ENCODE measurements around the gene SSMEM1.
"Not testable (repeated sequence)": the region's sequence is repeated elsewhere in the genome, so short reads cannot be mapped to it uniquely, and the experiment has no call there.

The SSMEM1 gene

DNA sequence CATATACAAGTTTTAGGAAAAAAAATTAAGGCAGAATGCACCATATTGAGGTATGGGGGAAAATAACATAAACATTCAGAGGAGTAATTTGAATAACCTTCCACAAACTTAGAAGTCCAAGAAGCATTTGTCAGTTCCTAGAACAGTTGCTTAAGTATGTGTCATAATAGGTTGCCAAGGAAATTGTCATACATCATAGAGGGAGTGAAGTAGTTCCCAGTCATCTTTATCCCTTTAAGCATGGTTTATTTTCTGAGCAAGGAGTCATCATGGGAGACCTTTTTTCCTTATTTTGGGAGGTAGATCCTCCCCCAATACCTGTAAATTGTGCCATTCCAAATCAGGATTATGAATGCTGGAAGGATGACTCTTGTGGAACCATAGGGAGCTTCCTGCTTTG lies at the start of gene SSMEM1:
TSS of gene SSMEM1 (plus strand) at position 219 of the 400 bp plus-strand sequence. CDS start at position 270, 51 bp downstream.
- no peak for DNase-seq

- no peak for DNase-seq
These were observed 47.6 kb upstream of the SSMEM1 start for GRCh38 chr7:130160023-130160422.

DNA sequence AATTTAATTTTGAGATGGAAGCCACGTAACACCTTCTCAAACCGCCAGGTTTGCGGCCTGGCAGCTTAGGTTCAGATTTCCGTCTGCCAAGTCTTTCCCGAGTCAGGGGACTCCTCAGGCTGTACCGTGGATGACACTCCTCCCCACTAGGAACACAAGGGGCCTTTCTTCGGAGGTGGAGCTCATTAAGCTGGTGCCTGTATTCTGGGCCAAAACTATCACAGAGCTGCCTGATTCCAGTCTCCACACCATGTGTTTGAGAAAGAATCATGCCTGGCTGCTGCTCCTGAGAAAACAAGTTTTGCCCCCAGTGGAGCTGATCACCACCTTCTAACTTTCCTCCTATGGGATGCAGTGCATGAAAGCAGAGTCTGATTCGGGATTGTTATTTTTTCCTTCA lies 47.2 kb upstream of the SSMEM1 start:
- DNase-seq = no peak

DNA sequence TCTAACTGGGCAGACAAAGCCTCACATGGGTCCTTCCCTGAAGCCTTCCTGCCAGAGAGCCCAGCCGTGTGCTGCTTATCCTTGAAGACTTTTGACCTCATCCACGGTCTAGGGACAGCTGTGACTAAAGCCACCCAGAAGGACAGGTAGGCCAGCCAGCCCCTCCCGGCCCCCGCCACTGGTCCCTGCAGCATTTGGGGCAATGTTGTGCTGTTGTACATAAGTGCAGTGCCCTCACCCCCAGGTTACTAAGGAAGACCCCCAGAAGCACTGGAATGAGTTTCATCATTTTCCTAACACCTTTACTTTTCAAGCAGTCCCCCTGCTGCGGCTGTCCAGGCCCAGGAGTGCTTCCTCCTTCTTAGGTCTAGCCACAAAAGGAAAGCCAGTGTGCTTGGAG lies 45.5 kb upstream of the SSMEM1 start:
- DNase-seq = no peak

- no peak for DNase-seq
These were observed 33.3 kb upstream of the SSMEM1 start for GRCh38 chr7:130174237-130174959.

GRCh38 chr7:130178251-130178650 lies 29.4 kb upstream of the SSMEM1 start:
- no peak for DNase-seq

DNA sequence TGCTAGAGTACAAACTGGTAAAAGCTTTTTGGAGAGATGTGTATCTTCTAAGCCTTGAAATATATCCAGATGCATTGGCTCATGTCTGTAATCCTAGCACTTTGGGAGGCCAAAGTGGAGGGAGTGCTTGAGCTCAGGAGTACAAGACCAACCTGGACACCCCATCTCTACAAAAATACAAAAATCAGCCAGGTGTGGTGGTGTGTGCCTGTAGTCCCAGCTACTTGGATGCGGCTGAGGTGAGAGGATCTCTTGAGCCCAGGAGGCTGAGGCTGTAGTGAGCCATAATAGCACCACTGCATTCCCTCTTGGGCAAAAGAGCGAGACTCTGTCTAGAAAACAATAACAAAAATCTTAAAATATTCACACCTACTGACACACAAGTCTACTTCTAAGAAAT lies 28.0 kb upstream of the SSMEM1 start:
- DNase-seq = no peak

DNA sequence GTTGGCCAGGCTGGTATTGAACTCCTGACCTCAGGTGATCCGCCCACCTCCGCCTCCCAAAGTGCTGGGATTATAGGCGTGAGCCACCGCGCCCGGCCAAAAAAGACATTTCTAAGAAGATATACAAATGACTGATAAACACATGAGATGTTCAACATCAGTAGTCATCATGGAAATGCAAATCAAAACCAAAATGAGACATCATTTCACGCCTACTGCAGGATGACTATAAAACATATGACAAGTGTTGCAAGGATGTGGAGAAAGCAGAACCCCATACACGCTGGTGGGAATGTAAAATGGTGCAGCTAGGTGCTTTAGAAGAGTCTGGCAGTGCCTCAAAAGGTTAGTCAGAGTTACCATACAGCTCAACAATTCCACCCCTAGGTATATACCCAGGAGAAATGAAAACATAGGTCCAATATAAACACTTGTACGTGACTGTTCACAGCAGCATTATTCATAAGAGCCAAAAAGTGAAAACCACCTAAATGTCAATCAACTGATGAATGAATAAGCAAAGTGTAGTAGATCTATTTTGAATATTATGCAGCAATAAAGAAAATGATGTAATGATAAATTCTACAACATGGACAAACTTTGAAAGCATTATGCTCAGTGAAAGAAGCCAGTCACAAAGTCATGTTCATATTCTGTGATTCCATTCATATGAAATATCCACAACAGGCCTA lies 26.9 kb upstream of the SSMEM1 start:
- DNase-seq = no peak

DNA sequence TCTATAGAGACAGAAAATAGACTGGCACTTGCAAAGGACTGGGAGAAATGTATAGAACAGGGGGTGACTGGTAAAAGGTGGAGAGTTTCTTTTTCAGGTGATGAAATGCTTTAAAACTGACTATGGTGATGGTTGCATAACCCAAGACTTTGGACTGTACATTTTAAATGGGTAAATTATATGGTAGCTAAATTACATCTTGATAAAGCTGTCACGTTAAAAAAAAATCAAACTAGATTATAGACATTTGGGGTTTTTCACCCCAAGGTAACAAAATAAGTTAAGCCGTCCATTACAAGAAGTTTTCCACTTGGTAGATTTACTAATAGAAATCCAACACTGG lies 26.4 kb upstream of the SSMEM1 start:
- no peak for DNase-seq

- DNase-seq = no peak
These were observed 24.7 kb upstream of the SSMEM1 start for GRCh38 chr7:130182990-130183389.

DNA sequence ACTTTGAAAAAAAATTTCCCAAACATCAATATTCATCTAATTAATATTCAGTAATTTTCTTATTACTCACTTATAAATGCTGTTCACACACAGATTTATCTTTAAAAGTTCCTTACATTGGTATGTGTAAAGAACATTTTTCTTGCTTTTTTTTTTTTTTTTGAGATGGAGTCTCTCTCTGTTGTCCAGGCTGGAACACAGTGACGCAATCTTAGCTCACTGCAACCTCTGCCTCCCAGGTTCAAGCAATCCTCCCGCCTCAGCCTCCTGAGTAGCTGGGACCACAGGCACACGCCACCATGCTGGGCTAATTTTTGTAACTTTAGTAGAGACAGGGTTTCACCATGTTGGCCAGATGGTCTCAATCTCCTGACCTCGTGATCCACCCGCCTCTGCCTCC lies 23.3 kb upstream of the SSMEM1 start:
- not testable (repeated sequence) for DNase-seq

DNA sequence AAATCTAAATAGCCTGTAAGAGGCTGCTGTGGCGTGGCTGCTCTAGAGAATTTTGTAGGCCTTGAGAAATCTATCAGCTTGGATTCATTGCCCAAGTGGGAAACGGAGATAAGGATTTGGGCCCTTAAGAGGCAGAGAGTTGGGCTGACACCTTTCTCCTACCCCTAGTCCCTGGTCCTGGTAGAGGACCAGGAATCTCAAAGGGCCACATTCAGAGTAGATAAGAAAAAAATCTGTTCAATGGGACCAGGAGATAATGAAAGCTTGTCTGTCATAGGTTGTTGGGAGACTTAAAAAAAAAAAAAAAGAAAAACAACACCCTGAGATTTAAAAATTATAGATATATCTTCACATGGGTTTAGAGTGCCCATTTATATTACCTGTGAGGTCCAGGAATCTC lies 20.3 kb upstream of the SSMEM1 start:
- DNase-seq = no peak

GRCh38 chr7:130189343-130189742 lies 18.3 kb upstream of the SSMEM1 start:
- DNase-seq = no peak

DNA sequence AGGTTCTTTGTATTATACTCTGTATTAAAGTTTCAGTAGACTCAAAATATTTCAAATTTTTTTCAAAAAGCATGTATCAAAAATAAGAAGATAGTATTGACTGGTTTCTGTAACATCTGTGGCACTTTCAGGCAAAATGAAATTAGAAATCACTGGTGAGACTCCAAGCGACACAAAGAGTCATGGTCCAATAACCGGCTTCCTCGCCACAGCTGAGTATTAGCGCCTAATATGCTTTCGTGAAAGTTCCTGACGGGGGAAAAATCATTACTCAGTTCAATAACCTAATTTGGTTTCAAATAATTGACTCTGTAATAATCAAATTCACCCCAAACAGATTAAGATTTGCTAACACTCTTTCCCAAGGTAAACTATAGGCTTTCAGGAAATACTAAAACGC lies 15.9 kb upstream of the SSMEM1 start:
- DNase-seq = no peak

DNA sequence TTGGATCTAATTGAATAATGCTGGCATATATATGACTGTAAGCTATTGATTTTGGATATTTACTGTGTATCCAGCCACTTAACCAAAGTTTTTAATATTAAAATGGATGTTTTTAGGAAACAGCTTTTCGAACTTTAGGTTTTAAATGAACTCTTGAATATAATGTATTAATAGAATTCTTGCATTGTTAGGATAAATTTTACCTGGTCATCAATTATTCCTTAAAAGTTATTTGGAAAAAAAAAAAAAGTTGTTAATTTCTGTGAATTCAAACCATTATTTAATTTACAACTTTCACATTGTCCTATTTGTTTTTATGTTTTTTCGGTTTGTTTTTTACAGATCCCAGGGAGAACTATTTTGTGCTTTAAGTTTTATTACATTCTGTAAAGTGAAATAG lies 12.3 kb upstream of the SSMEM1 start:
- DNase-seq = no peak

DNA sequence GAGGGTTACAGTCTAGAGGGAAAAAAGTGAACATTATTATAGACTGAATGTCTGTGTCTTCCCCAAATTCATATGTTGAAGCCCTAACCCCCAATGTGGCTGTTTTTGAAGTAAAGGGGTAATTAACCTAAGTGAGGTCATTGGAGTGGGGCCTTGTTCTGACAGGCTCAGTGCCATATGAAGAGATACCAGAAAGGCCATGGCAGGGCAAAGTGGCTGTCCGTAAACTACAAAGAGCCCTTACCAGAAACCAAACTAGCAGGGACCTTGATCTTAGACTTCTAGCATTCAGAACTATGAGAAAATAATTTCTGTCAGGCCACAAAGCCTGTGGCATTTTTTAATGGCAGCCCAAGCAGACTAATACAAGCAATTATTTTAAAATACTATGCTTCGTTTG lies 11.2 kb upstream of the SSMEM1 start:
- DNase-seq = no peak

DNA sequence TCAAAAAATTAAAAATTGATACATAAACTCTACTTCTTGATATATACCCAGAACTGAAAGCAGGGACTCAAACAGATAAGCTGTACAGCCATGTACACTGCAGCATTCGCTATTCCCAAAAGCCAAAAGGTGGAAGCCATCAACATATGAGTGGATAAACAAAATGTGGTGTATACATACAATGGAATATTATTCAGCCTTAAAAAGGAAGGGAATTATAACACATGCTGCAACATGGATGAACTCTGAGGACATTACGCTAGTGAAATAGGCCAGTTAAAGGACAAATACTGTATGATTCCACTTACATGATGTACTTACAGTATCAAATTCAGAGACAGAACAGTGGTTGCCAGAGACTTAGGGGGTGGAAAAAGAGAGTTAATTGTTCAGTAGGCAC lies 10.6 kb upstream of the SSMEM1 start:
- no peak for DNase-seq

DNA sequence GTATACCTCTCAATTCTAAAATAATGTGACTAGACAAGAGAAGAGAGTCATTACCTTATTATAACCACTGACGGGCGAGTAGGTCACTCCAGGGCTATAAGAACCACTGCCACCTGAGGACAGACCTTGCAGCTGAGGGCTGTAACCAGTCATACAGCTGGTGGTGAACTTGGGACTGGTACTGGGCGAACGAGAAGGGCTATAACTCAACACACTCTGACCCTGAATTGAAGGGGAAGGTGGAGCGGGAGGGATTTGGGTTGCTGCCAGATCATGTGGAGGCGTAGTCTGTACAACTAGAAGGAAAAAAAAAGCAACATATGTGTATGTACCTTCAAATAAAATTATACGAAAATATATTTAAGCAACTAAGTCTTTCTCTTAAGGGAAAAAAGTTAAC lies 5.9 kb upstream of the SSMEM1 start:
- no peak for DNase-seq

GRCh38 chr7:130205084-130205947 lies 2.3 kb upstream of the SSMEM1 start, which contains the start of gene TMEM209:
TSS of gene TMEM209 (minus strand) at chr7:130205406. CDS start at chr7:130205375, 31 bp downstream.
- DNase-seq = peak; percentile 96

GRCh38 chr7:130207033-130207432 lies 627 bp upstream of the SSMEM1 start:
- no peak for DNase-seq

- DNase-seq = no peak
These were observed 856 bp downstream of the SSMEM1 start for GRCh38 chr7:130208516-130208915.

DNA sequence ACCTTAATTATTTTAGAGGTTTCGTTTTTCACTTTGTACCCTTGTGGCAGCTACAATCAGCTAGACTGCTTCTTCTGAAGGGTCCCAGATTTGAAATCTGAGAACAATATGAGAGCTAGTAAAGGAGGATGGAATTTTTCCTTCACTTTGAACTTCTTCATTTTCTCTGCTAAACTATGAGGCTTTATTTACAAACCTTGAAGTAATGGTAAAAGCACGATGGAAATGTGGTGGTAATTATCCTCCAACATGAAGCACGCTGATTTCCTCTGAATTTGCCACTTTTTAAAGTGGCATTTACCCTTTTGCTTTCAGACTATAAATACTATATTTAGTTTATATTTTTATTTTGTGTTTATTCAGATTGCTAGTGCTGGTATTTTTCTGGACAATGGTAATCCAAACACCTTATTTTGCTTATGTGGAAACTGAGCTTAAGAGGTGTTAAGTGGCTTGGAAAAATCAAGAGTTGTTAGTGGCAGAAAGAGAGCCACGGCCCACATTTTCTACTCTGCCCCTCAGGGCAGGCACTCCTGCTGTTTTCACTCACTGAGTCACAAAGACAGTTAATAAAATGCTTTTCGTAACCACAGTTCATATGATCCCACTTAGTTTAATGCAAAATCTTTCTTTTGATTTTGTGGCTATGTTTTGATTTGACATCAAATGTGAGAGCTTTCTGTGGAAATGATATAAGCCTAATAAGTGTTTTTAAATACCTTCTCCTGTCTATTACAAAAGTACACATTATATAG lies 2.7 kb downstream of the SSMEM1 start:
- no peak for DNase-seq

DNA sequence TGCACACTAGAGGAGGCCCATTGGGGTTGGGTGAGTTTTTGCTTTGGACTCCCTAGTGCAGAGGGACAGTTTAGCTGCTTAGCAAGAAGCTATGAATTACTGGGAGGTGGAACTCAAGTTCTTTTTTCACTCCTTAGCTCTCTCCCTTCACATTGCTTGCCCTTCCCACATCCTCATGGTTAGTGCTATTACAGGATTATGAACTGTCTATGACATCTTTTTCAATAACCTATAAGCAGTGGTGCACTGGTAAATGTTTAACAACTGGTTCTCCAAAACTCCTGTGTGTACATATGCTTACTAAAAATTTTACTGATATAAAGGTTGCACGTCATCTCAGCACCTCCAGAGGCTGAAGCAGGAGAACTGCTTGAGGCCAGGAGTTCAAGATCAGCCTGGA lies 6.2 kb downstream of the SSMEM1 start:
- no peak for DNase-seq

Measured in NCI-H748 treated with DMSO at 0.1 percent for 48 hours (cell line).